Keratinocyte (primary cell): ENCODE results near the gene VSNL1.

Experiments
- EZH2 ChIP-seq: IDR thresholded peaks from one replicate; pipeline ENCODE4 v1.6.1; 2012; ENCODE audit warnings: inconsistent platforms, mild to moderate bottlenecking, low read length, moderate library complexity
- TF ChIP-seq, protein P1 (sequence below), 3 experiments: IDR thresholded peaks in 1 of 3; conservative IDR thresholded peaks in 1 of 3; optimal IDR thresholded peaks in 1 of 3; 2 replicates in 2 of 3; 3 replicates in 1 of 3; pipeline versions ENCODE3 to v1.5.1; 2011; ENCODE audit warnings: low read length in 3 of 3, mild to moderate bottlenecking in 3 of 3, moderate library complexity in 2 of 3, control low read depth in 1 of 3, inconsistent platforms in 1 of 3; ENCODE audit not compliant: insufficient read depth in 2 of 3; ENCODE audit errors: extremely low read depth in 1 of 3

DNA sequence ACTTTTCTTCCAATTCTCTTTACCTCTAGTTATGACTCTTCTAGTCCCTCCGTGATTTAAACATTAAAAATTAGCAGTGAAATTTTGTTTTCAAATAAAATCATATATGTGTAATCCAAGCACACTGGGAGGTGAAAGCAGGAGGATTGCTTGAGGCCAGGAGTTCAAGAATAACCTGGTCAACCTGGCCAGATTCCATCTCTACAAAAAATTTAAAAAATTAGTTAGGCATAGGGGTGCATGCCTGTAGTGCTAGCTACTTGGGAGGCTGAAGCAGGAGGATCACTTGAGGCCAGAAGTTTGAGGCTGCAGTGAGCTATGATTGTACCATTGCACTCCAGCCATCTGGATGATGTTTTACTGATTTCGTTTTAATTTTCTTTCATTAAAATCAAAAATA is 7.0 kb upstream of the VSNL1 start:
- TF ChIP-seq, protein P1, sequence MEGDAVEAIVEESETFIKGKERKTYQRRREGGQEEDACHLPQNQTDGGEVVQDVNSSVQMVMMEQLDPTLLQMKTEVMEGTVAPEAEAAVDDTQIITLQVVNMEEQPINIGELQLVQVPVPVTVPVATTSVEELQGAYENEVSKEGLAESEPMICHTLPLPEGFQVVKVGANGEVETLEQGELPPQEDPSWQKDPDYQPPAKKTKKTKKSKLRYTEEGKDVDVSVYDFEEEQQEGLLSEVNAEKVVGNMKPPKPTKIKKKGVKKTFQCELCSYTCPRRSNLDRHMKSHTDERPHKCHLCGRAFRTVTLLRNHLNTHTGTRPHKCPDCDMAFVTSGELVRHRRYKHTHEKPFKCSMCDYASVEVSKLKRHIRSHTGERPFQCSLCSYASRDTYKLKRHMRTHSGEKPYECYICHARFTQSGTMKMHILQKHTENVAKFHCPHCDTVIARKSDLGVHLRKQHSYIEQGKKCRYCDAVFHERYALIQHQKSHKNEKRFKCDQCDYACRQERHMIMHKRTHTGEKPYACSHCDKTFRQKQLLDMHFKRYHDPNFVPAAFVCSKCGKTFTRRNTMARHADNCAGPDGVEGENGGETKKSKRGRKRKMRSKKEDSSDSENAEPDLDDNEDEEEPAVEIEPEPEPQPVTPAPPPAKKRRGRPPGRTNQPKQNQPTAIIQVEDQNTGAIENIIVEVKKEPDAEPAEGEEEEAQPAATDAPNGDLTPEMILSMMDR (optimal IDR thresholded peaks at IDR 0.05 in 1 of 3, IDR thresholded peaks at IDR 0.05 in 1 of 3, conservative IDR thresholded peaks at IDR 0.05 in 1 of 3; ENCODE audit: extremely low read depth in 1 of 3, insufficient read depth in 2 of 3, low read length in 3 of 3) = no peak
- TF ChIP-seq EZH2 = no peak
